ENCODE data around the gene CCDC57. TPM values are rescaled to one million over a fixed set of nuclear protein-coding genes. Genes with fewer than 3 reads are reported as not detected.
A peak's percentile ranks its signal among the peaks of the same experiment; 100 is the strongest.

CCDC57 gene
- total and polyA plus RNA-seq, 9 of the 15 experiments (the other 6 are each of a cell fraction or from before 2014, with no cell fraction given) = 0.83 to 36.2 (median 13.6) TPM

- TF ChIP-seq ZBTB17 (CRISPR knock-in tag; IDR thresholded peaks at IDR 0.05) (peak; percentile 35; the same call in 1 of the 2 replicates), MTA3 (IDR thresholded peaks at IDR 0.05; ENCODE audit: borderline replicate concordance) (peak; percentile 65), TFAP4 (CRISPR knock-in tag; IDR thresholded peaks at IDR 0.05; ENCODE audit: borderline replicate concordance) (no peak; the same call in 1 of the 2 replicates), TOE1 (IDR thresholded peaks at IDR 0.05; ENCODE audit: borderline replicate concordance) (no peak), TOE1 (CRISPR knock-in tag; IDR thresholded peaks at IDR 0.05; ENCODE audit: borderline replicate concordance, low read depth) (no peak), POLR2A (conservative IDR thresholded peaks at IDR 0.05) (0 out of 2 replicates have a peak, but pooled peaks have one; percentile 38), E2F6 (IDR thresholded peaks at IDR 0.05; ENCODE audit: borderline replicate concordance in 1 of 2, extremely low read depth in 1 of 2, insufficient read depth in 1 of 2, insufficient read length in 1 of 2, low read depth in 1 of 2, low read length in 1 of 2, poor library complexity in 1 of 2, severe bottlenecking in 1 of 2) (peak in 1 of 2 experiments; percentile 58), GATAD2B (IDR thresholded peaks at IDR 0.05; ENCODE audit: borderline replicate concordance) (no peak), CEBPG (CRISPR knock-in tag; IDR thresholded peaks at IDR 0.05) (peak; percentile 62; the same call in 1 of the 2 replicates), CEBPG (tag; conservative IDR thresholded peaks at IDR 0.05 in 1 of 2, IDR thresholded peaks at IDR 0.05 in 1 of 2) (peak; percentile 40 to 64; a peak in 2 of 4 replicates), SRF (CRISPR knock-in tag; IDR thresholded peaks at IDR 0.05) (peak in 1 of 2 experiments; percentile 55; a peak in 1 of 4 replicates), BRD9 (IDR thresholded peaks at IDR 0.05; ENCODE audit: low read depth, partially characterized antibody) (peak; percentile 54), PHF21A (IDR thresholded peaks at IDR 0.05; ENCODE audit: borderline replicate concordance, low read depth) (0 out of 2 replicates have a peak, but pooled peaks have one; percentile 21), CBX1 (IDR thresholded peaks at IDR 0.05; ENCODE audit: low read depth) (peak; percentile 31; the same call in 1 of the 2 replicates), EP400 (IDR thresholded peaks at IDR 0.05) (0 out of 2 replicates have a peak, but pooled peaks have one; percentile 2), ETV1 (tag; conservative IDR thresholded peaks at IDR 0.05; ENCODE audit: low read depth) (peak; percentile 16; the same call in 1 of the 2 replicates), PHF20 (IDR thresholded peaks at IDR 0.05; ENCODE audit: partially characterized antibody) (peak; percentile 14), SP1 (CRISPR knock-in tag; IDR thresholded peaks at IDR 0.05) (peak; percentile 26; the same call in 1 of the 2 replicates), ZBTB2 (IDR thresholded peaks at IDR 0.05) (peak; percentile 61; the same call in 1 of the 2 replicates)
- TF ChIP-seq, protein P1, sequence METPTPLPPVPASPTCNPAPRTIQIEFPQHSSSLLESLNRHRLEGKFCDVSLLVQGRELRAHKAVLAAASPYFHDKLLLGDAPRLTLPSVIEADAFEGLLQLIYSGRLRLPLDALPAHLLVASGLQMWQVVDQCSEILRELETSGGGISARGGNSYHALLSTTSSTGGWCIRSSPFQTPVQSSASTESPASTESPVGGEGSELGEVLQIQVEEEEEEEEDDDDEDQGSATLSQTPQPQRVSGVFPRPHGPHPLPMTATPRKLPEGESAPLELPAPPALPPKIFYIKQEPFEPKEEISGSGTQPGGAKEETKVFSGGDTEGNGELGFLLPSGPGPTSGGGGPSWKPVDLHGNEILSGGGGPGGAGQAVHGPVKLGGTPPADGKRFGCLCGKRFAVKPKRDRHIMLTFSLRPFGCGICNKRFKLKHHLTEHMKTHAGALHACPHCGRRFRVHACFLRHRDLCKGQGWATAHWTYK (CRISPR knock-in tag; IDR thresholded peaks at IDR 0.05) = peak; percentile 76
- TF ChIP-seq, protein P2, sequence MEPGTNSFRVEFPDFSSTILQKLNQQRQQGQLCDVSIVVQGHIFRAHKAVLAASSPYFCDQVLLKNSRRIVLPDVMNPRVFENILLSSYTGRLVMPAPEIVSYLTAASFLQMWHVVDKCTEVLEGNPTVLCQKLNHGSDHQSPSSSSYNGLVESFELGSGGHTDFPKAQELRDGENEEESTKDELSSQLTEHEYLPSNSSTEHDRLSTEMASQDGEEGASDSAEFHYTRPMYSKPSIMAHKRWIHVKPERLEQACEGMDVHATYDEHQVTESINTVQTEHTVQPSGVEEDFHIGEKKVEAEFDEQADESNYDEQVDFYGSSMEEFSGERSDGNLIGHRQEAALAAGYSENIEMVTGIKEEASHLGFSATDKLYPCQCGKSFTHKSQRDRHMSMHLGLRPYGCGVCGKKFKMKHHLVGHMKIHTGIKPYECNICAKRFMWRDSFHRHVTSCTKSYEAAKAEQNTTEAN (CRISPR knock-in tag; IDR thresholded peaks at IDR 0.05) = no peak
Observed at GRCh38 chr17:82231562-82232321, 19.1 kb upstream of the CCDC57 start (continued).
